ENCODE results near the gene FZD7.

- no peak for TF ChIP-seq CTCF (IDR thresholded peaks at IDR 0.05)
- no peak for TF ChIP-seq POLR2A (IDR thresholded peaks at IDR 0.05)
These were observed 17.0 kb downstream of the FZD7 start for GRCh38 chr2:202050652-202051051.
